WTC11 (cell line): ENCODE measurements around the gene RTCB. TPM values are rescaled to one million over a fixed set of nuclear protein-coding genes. Genes with fewer than 3 reads are reported as not detected.

Source experiments
- ATAC-seq: fragments of 200-7000 bp; cut with Tn5 transposase; 2 replicates; pipeline ENCODE4 v1.10.0; 2021; ENCODE audit warnings: mild to moderate bottlenecking, moderate library complexity
- CTCF ChIA-PET: fragments of 300-600 bp; sonication (Branson Sonifier 250); formaldehyde crosslinking; loops from one replicate; lab custom pipeline; 2021; ENCODE audit warnings: antibody characterized with exemption; lab: Charles Lee
- POLR2A ChIA-PET: fragments of 350-600 bp; sonication (Branson Sonifier 250); formaldehyde crosslinking; loops from one replicate; lab custom pipeline; 2021; ENCODE audit warnings: antibody characterized with exemption; lab: Charles Lee
- DNase-seq: peaks from one replicate; pipeline ENCODE4 v3.0.0; 2021; ENCODE audit warnings: low spot score
- H3K27ac Mint-ChIP-seq: 2 replicates; pipeline ENCODE4 v1.8.0; 2021; ENCODE audit warnings: mixed read lengths
- H3K27me3 Mint-ChIP-seq: 2 replicates; pipeline ENCODE4 v1.8.0; 2021; ENCODE audit warnings: low read depth, mild to moderate bottlenecking, moderate library complexity, mixed read lengths
- H3K36me3 Mint-ChIP-seq: 2 replicates; pipeline ENCODE4 v1.8.0; 2021; ENCODE audit warnings: mixed read lengths
- H3K4me1 Mint-ChIP-seq: 2 replicates; pipeline ENCODE4 v1.8.0; 2022; ENCODE audit warnings: mixed read lengths
- H3K4me3 Mint-ChIP-seq: 2 replicates; pipeline ENCODE4 v1.8.0; 2021; ENCODE audit warnings: mild to moderate bottlenecking, moderate library complexity, mixed read lengths
- H3K9me3 Mint-ChIP-seq: 2 replicates; pipeline ENCODE4 v1.8.0; 2021; ENCODE audit warnings: mixed read lengths
- ATF1 ChIP-seq: sonication (generic); formaldehyde crosslinking; IDR thresholded peaks from 2 replicates; pipeline ENCODE4 v1.8.1; 2023; ENCODE audit warnings: mild to moderate bottlenecking, moderate library complexity, missing genetic modification reagents
- ATF3 ChIP-seq: sonication (generic); formaldehyde crosslinking; conservative IDR thresholded peaks from 2 replicates; pipeline ENCODE4 v1.8.1; 2022; ENCODE audit warnings: mild to moderate bottlenecking, missing genetic modification reagents
- CTCF ChIP-seq: fragments of 200-600 bp; IDR thresholded peaks from 2 replicates; pipeline ENCODE4 v1.8.0; 2022; ENCODE audit warnings: antibody characterized with exemption
- ETV6 ChIP-seq: sonication (generic); formaldehyde crosslinking; IDR thresholded peaks from 2 replicates; pipeline ENCODE4 v1.8.1; 2022; ENCODE audit warnings: mild to moderate bottlenecking, missing genetic modification reagents
- FOXK1 ChIP-seq: sonication (generic); formaldehyde crosslinking; IDR thresholded peaks from 2 replicates; pipeline ENCODE4 v1.8.0; 2022; ENCODE audit warnings: mild to moderate bottlenecking, moderate library complexity, missing genetic modification reagents
- FOXP1 ChIP-seq: sonication (generic); formaldehyde crosslinking; IDR thresholded peaks from 2 replicates; pipeline ENCODE4 v1.8.0; 2022; ENCODE audit warnings: missing genetic modification reagents, mild to moderate bottlenecking, moderate library complexity, borderline replicate concordance
- GABPB1 ChIP-seq: sonication (generic); formaldehyde crosslinking; IDR thresholded peaks from 2 replicates; pipeline ENCODE4 v1.8.1; 2023; ENCODE audit warnings: mild to moderate bottlenecking, missing genetic modification reagents
- GRHL2 ChIP-seq: fragments of 250-450 bp; sonication (Bioruptor Pico); IDR thresholded peaks from 2 replicates; pipeline ENCODE4 v1.8.0; 2022; ENCODE audit warnings: mild to moderate bottlenecking, moderate library complexity; ENCODE audit not compliant: insufficient replicate concordance, severe bottlenecking
- GTF2I ChIP-seq: fragments of 250-450 bp; sonication (Bioruptor Pico); conservative IDR thresholded peaks from 2 replicates; pipeline ENCODE4 v1.4.0; 2021; ENCODE audit warnings: mild to moderate bottlenecking
- HMGA2 ChIP-seq: fragments of 250-450 bp; sonication (Bioruptor Pico); IDR thresholded peaks from 2 replicates; pipeline ENCODE4 v1.4.0; 2021; ENCODE audit warnings: mild to moderate bottlenecking, moderate library complexity
- HMGXB4 ChIP-seq: sonication (generic); formaldehyde crosslinking; IDR thresholded peaks from 2 replicates; pipeline ENCODE4 v1.8.1; 2023; ENCODE audit warnings: mild to moderate bottlenecking, moderate library complexity, missing genetic modification reagents
- JAZF1 ChIP-seq: fragments of 250-450 bp; sonication (Bioruptor Pico); IDR thresholded peaks from 2 replicates; pipeline ENCODE4 v1.9.0; 2021; ENCODE audit warnings: moderate library complexity, mild to moderate bottlenecking, inconsistent platforms
- NR2C2 ChIP-seq: sonication (generic); formaldehyde crosslinking; IDR thresholded peaks from 2 replicates; pipeline ENCODE4 v1.8.0; 2022; ENCODE audit warnings: mild to moderate bottlenecking, missing genetic modification reagents
- SMAD4 ChIP-seq: sonication (generic); formaldehyde crosslinking; IDR thresholded peaks from 2 replicates; pipeline ENCODE4 v1.8.0; 2022; ENCODE audit warnings: mild to moderate bottlenecking, missing genetic modification reagents
- TCF7 ChIP-seq: sonication (generic); formaldehyde crosslinking; IDR thresholded peaks from 2 replicates; pipeline ENCODE4 v1.8.0; 2022; ENCODE audit warnings: mild to moderate bottlenecking, low read depth, missing genetic modification reagents, moderate library complexity
- TEAD1 ChIP-seq: sonication (generic); formaldehyde crosslinking; IDR thresholded peaks from 2 replicates; pipeline ENCODE4 v1.8.0; 2022; ENCODE audit warnings: mild to moderate bottlenecking, missing genetic modification reagents
- USF1 ChIP-seq: sonication (generic); formaldehyde crosslinking; IDR thresholded peaks from 2 replicates; pipeline ENCODE4 v1.8.0; 2022; ENCODE audit warnings: mild to moderate bottlenecking, missing genetic modification reagents
- ZNF263 ChIP-seq: sonication (generic); formaldehyde crosslinking; IDR thresholded peaks from 2 replicates; pipeline ENCODE4 v1.8.1; 2022; ENCODE audit warnings: low read depth, mild to moderate bottlenecking, moderate library complexity, missing genetic modification reagents
- ZNF425 ChIP-seq: fragments of 250-450 bp; sonication (Bioruptor Pico); conservative IDR thresholded peaks from 2 replicates; pipeline ENCODE4 v1.9.0; 2021; ENCODE audit warnings: mild to moderate bottlenecking
- ZNF671 ChIP-seq: fragments of 250-450 bp; sonication (Bioruptor Pico); IDR thresholded peaks from 2 replicates; pipeline ENCODE4 v1.8.0; 2021; ENCODE audit warnings: mild to moderate bottlenecking
- total RNA-seq: library from RNA; stranded (reverse); gene quantifications from 3 replicates; pipeline ENCODE4 v1.2.3, GENCODE V29; 2021
- TF ChIP-seq, protein P1 (sequence below): sonication (generic); formaldehyde crosslinking; IDR thresholded peaks from 2 replicates; pipeline ENCODE4 v1.8.1; 2022; ENCODE audit warnings: mild to moderate bottlenecking, moderate library complexity, missing genetic modification reagents
- TF ChIP-seq, protein P2 (sequence below): sonication (generic); formaldehyde crosslinking; IDR thresholded peaks from 2 replicates; pipeline ENCODE4 v1.8.1; 2022; ENCODE audit warnings: low read depth, missing genetic modification reagents, borderline replicate concordance
- TF ChIP-seq, protein P3 (sequence below): sonication (generic); formaldehyde crosslinking; IDR thresholded peaks from 2 replicates; pipeline ENCODE4 v1.8.0; 2022; ENCODE audit warnings: mild to moderate bottlenecking, missing genetic modification reagents

Gene RTCB
- total RNA-seq, 1 experiment from 2014 or later: 106 TPM

DNA sequence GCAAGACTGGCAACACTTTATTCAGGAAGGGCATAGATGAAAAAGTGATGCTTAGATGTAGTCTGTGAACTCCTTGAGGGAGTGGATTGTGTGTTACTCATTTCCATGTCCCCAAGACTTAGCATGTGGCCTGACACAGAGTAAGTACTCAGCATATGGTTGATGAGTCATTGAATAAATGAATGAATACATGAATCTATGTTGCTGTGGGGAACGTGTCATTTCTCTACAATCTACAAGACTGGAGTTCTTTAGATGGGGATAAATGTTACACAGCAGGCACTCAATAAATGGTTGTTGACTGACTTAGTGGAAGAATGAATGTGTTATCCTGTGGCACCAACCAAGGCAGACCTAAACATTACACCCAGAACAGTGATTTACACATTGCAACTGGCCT, 34.3 kb upstream of the RTCB start:
- ChIA-PET POLR2A (no interaction called here), CTCF (no interaction called here)
- no peak for TF ChIP-seq GTF2I (CRISPR knock-in tag)
- no peak for TF ChIP-seq ETV6
- no peak for TF ChIP-seq ZNF425 (CRISPR knock-in tag)
- TF ChIP-seq, protein P1, sequence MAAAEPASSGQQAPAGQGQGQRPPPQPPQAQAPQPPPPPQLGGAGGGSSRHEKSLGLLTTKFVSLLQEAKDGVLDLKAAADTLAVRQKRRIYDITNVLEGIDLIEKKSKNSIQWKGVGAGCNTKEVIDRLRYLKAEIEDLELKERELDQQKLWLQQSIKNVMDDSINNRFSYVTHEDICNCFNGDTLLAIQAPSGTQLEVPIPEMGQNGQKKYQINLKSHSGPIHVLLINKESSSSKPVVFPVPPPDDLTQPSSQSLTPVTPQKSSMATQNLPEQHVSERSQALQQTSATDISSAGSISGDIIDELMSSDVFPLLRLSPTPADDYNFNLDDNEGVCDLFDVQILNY (CRISPR knock-in tag): no peak
- no peak for TF ChIP-seq USF1
- TF ChIP-seq FOXP1: no peak
- no peak for TF ChIP-seq HMGA2 (CRISPR knock-in tag)
- TF ChIP-seq SMAD4 (CRISPR knock-in tag): no peak
- no peak for TF ChIP-seq CTCF
- TF ChIP-seq NR2C2 (CRISPR knock-in tag): no peak
- TF ChIP-seq, protein P2, sequence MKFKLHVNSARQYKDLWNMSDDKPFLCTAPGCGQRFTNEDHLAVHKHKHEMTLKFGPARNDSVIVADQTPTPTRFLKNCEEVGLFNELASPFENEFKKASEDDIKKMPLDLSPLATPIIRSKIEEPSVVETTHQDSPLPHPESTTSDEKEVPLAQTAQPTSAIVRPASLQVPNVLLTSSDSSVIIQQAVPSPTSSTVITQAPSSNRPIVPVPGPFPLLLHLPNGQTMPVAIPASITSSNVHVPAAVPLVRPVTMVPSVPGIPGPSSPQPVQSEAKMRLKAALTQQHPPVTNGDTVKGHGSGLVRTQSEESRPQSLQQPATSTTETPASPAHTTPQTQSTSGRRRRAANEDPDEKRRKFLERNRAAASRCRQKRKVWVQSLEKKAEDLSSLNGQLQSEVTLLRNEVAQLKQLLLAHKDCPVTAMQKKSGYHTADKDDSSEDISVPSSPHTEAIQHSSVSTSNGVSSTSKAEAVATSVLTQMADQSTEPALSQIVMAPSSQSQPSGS (CRISPR knock-in tag): no peak
- TF ChIP-seq TEAD1 (CRISPR knock-in tag): no peak
- no peak for TF ChIP-seq GRHL2 (CRISPR knock-in tag)
- TF ChIP-seq, all 79 proteins: peak for 0

GRCh38 chr22:32444068-32444467, 32.0 kb upstream of the RTCB start:
- CTCF ChIA-PET: interaction anchor here (0.5 to 2.4 kb wide), 7 partner anchors 8 to 178 kb away, joined by 3 to 9 read pairs (median 4); partner anchors contain the start of gene RTCB
- DNase-seq (peak; percentile 34), ATAC-seq (0 out of 2 replicates have a peak, but pooled peaks have one; percentile 22)
- Mint-ChIP-seq H3K4me3 (no peak overlapping the region), H3K4me1 (no peaks in the 10 kb centered on the region), H3K27ac (no peak overlapping the region), H3K9me3 (no peaks in the 10 kb centered on the region), H3K36me3 (no peaks in the 10 kb centered on the region), H3K27me3 (peaks cover 27% of the 10 kb centered on the region)
- POLR2A ChIA-PET: no interaction called here
- TF ChIP-seq ATF3 (CRISPR knock-in tag): no peak
- no peak for TF ChIP-seq ETV6
- no peak for TF ChIP-seq ATF1 (CRISPR knock-in tag)
- TF ChIP-seq GABPB1: no peak
- no peak for TF ChIP-seq FOXK1 (CRISPR knock-in tag)
- TF ChIP-seq ZNF671 (CRISPR knock-in tag): no peak
- TF ChIP-seq GRHL2 (CRISPR knock-in tag): no peak
- no peak for TF ChIP-seq JAZF1
- TF ChIP-seq ZNF263 (CRISPR knock-in tag): no peak
- TF ChIP-seq, protein P3, sequence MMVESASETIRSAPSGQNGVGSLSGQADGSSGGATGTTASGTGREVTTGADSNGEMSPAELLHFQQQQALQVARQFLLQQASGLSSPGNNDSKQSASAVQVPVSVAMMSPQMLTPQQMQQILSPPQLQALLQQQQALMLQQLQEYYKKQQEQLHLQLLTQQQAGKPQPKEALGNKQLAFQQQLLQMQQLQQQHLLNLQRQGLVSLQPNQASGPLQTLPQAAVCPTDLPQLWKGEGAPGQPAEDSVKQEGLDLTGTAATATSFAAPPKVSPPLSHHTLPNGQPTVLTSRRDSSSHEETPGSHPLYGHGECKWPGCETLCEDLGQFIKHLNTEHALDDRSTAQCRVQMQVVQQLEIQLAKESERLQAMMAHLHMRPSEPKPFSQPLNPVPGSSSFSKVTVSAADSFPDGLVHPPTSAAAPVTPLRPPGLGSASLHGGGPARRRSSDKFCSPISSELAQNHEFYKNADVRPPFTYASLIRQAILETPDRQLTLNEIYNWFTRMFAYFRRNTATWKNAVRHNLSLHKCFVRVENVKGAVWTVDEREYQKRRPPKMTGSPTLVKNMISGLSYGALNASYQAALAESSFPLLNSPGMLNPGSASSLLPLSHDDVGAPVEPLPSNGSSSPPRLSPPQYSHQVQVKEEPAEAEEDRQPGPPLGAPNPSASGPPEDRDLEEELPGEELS: no peak
- no peak for TF ChIP-seq TCF7
- TF ChIP-seq HMGXB4 (CRISPR knock-in tag): no peak
- no peak for TF ChIP-seq TEAD1 (CRISPR knock-in tag)

More for the DNA sequence above, 34.3 kb upstream of the RTCB start:
- H3K4me1 Mint-ChIP-seq: no peaks in the 10 kb centered on the region
- H3K27me3 Mint-ChIP-seq: peaks cover 27% of the 10 kb centered on the region
- DNase-seq: no peak
- H3K4me3 Mint-ChIP-seq: no peak overlapping the region
- no peaks in the 10 kb centered on the region for H3K9me3 Mint-ChIP-seq
- no peak overlapping the region for H3K27ac Mint-ChIP-seq
- no peaks in the 10 kb centered on the region for H3K36me3 Mint-ChIP-seq
- no peak for ATAC-seq
